ENCODE results near the gene CDC14A. TPM values are rescaled to one million over a fixed set of nuclear protein-coding genes. Genes with fewer than 3 reads are reported as not detected.
"Not testable (repeated sequence)": the region's sequence is repeated elsewhere in the genome, so short reads cannot be mapped to it uniquely, and the experiment has no call there.

The CDC14A gene, protein sequence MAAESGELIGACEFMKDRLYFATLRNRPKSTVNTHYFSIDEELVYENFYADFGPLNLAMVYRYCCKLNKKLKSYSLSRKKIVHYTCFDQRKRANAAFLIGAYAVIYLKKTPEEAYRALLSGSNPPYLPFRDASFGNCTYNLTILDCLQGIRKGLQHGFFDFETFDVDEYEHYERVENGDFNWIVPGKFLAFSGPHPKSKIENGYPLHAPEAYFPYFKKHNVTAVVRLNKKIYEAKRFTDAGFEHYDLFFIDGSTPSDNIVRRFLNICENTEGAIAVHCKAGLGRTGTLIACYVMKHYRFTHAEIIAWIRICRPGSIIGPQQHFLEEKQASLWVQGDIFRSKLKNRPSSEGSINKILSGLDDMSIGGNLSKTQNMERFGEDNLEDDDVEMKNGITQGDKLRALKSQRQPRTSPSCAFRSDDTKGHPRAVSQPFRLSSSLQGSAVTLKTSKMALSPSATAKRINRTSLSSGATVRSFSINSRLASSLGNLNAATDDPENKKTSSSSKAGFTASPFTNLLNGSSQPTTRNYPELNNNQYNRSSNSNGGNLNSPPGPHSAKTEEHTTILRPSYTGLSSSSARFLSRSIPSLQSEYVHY
- total RNA-seq, result 12.6 and 13.3 TPM in 2 replicates

DNA sequence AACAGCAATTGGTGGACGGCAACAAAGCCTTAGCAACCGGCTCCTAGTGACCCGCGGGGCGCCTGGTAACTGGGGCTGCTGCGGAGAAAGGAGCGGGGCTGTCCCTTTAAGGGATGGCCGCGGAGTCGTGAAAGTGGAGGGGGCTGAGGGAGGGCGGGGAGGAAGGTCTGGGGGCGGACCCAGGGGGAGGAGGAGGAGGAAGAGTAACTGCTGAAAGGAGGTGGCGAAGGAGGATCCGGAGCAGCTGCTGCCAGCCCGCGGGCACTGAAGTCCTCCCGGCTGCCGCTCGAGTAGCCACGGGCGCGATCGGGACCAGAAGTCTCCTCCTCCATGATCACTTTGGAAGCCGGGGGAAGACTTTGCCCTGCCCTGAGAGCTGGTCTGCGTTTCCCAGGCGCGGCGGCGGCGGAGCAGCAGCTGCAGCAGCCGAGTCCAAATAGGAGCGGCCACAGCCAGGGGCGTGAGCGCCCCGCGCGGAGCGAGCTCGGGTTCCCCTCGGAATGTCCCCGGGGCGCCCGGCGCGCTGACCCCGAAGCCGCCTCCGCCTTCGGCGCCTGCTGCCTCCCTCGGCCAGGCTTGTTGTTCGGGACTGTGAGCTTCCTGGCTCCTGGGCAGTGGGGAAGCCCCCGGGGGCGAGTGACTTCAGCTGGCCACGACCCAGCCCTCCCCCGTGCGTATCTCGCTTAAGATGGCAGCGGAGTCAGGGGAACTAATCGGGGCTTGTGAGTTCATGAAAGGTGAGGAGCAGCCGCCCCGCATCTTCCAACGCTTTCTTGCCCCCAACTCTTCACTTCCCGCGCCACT, at the start of gene CDC14A:
Gene CDC14A, plus strand, starts transcription at position 240 of the 804 bp plus-strand sequence. Its CDS starts 449 bp downstream, at position 689.
- peak; percentile 90 for DNase-seq (ENCODE audit: low read depth, low spot score)

DNA sequence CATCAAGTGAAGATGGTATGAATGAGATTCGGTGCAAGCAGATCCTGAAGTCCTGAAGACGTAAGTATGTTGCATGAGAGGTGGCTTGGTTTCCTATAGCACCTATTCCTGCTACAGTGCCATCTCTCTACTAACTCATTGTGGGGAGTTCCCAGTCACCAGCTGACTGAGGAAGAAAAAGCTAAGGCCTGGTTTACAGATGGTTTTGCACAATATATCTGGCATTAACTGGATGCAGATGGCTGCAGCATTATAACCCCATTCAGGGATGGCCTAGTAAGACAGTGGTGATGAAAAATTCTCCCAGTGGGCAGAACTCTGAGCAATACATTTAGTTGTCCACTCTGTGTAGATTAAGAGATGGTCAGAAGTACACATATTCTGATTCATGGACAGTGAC, 49.6 kb upstream of the CDC14A start:
- no peak for DNase-seq (ENCODE audit: low read depth, low spot score)

DNA sequence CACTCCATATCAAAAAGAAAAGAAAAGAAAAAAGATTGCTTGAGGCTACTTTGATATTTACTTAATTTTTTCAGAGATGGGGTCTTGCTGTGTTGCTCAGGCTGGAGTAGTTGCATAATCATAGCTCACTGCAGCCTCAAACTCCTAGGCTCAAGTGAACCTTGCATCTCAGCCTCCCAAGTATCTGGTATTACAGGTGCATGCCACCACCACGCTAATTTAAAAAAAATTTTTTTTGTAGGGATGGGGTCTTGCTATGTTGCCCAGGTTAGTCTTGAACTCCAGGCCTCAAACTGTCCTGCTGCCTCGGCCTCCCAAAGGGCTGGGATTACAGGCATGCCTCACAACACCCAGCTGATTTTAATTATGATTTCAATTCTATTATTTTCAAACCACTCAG, 48.1 kb upstream of the CDC14A start:
- DNase-seq (ENCODE audit: low read depth, low spot score), result no peak

DNA sequence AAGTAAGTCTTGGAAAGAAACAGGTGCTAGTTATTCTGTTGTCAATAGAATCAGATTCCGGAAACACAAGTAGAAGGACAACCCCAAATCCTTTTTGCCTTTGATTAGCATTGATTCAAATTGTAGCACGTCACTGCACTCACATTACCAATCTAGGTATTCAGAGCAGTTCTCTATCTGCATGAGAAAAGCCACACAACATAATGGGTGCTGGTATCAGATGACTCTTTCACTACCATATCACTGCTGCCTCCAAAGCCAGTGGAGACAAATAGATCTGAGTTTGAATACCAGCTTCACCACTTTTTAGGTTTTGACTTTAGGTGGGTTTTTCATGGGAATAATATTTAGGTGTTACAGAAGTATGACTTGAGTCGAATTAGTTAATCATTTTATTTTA, 47.4 kb upstream of the CDC14A start:
- no peak for DNase-seq (ENCODE audit: low read depth, low spot score)

DNA sequence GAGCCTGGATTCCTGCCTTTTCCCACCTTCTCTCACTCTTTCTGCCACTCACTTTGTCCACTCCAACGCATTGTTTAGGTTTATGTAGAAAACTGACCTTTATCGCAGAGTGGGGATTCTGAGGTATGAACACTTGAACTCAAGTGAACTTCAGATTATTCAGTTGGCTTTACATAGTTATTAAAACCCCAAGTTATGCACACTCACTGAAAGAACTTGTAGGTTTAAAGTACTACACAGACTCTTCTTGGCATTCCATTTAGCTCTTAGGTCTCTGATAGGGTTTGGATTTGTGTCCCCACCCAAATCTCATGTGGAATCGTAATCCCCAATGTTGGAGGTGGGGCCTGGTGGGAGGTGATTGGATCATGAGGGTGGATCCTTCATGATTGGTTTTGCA, 46.4 kb upstream of the CDC14A start:
- DNase-seq (ENCODE audit: low read depth, low spot score), result no peak

DNA sequence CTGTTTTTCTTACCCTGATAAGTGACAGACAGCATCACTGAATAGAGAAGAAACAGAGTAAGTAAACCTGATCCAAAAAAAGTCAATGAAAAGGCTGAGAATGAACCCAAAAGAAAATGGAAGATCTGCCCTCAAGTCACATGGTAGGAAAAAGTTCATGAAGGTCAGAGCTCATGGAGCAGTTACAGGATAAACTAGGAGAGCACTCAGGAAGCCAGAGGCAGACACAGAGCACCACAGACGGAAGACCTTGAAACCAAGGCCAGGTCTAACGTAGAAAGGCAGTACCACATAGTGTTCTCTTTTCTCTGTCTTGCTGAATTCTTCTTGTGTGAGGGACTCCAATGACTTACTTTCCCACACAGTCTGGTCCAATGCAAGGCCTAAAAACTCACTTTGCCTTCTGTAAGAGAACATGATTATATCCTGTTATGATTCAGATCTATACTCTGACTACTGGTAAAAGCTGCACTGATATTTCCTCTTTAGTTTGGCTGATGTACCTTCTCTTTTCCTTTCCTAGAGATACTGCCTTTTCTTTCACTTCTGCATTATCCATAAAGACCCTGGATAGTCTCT, 45.5 kb upstream of the CDC14A start:
- DNase-seq (ENCODE audit: low read depth, low spot score), result no peak

DNA sequence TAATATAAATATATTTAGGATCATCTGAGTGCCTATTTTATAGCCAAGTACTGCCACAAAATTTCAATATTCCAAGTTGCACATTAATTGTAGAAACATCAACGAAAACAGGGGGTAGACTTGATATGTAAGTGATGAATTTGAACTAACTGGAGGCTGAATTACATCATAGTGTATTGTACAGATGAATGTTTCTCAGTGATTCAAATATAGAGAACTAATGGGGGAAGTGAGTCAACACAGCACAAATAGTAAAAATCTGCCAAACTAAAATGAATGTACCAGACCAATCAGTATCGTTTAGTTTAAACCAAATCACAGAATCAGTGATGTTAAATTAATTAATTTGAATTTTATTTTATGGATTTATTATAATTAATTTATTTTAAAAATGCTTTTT, 43.5 kb upstream of the CDC14A start:
- DNase-seq (ENCODE audit: low read depth, low spot score), result peak; percentile 52

DNA sequence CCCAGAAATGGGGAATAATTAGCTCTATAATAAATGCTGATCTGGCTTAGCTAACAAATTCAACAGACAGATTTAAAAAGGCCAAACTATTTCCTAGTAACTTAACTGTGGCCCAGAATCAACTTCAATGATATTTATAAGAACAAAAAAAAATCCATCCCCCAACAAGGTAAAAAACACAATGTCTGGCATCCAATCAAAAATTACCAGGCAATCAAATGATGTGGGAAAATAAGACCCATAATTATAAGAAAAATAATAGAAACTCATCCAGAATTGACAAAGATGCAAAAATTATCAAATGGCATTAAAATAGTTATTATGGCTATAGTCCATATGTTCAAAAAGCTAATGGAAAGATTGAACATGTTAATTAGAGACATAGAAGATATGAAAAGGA, 42.4 kb upstream of the CDC14A start:
- DNase-seq (ENCODE audit: low read depth, low spot score), result no peak

DNA sequence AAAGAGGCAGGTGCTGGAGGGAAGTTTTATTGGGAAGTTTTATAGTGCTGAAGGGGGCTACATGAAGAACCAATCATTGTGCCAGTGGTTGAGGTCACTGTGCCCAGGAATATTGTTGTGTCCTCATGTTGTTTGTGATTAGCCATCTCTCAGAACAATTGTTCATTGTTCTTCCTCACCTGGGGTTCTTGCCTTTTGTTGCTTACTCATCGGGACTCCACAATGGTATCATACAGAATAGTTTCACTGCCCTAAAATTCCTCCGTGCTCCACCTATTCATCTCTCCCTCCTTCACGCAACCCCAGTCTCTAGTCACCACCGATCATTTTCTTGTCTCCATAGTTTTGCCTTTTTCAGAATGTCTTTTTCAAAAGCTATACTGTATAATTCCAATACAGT, 38.9 kb upstream of the CDC14A start:
- no peak for DNase-seq (ENCODE audit: low read depth, low spot score)

DNA sequence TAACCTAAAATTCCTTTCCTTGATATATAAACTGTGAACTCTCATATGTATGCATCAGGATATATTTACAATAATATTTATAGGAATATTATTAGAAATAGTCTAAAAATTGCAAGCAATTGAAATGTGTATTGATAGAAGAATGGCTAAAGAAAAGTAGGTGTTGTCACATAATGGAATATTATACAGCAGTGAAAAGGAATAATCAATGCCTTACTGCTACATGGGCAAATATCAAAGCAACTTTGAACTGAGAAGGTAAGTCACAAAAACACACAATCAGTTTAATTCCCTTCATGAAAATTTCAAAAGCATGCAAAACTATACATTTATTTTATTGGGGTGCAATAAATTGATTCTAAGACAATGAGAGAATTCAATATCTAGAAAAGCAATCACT, 35.7 kb upstream of the CDC14A start:
- DNase-seq (ENCODE audit: low read depth, low spot score), result no peak

DNA sequence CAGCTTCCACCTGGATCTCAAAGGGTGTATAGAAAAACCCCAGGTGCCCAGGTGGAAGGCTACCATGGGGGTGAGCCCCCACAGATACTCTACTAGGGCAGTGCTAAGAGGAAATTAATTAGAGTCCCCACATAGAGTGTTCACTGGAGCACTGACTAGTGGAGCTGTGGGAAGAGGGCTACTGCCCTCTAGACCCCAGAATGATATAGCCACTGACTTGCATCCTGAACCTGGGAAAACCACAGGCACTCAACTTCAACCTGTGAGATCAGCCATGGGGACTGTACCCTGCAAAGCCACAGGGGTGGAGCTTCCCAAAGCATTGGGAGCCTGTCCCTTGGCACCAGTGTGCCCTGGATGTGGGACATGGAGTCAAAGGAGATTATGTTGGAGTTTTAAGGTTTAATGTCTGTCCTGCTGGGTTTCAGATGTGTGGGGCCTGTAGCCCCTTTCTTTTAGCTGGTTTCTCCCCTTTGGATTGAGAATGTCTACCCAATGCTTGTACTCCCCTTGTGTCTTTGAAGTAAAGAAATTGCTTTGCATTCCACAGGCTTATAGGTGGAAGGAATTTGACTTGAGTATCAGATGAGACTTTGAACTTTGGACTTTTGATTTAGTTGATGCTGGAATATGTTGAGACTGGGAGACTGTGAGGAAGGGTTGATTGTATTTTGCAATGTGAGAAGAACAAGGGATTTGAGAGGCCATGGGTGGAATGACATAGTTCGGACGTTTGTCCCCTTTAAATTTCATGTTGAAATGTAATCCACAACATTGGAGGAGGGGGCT, 31.8 kb upstream of the CDC14A start:
- no peak for DNase-seq (ENCODE audit: low read depth, low spot score)

DNA sequence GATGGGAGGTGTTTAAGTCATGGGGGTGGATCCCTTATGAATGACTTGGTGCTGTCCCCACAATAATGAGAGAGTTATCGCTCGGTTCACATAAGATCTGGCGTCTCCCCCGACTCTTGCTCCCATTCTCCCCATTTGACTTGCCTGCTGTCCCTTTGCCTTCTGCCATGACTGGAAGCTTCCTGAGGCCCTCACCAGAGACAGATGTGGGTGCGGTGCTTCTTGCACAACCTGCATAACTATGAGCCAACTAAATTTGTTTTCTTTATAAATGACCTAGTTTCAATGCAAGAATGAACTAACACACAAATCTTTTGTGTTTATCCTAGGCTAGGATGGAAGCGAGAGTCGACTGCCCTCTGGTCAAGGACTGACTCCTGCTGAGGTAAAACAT, 31.2 kb upstream of the CDC14A start:
- DNase-seq (ENCODE audit: low read depth, low spot score), result no peak

DNA sequence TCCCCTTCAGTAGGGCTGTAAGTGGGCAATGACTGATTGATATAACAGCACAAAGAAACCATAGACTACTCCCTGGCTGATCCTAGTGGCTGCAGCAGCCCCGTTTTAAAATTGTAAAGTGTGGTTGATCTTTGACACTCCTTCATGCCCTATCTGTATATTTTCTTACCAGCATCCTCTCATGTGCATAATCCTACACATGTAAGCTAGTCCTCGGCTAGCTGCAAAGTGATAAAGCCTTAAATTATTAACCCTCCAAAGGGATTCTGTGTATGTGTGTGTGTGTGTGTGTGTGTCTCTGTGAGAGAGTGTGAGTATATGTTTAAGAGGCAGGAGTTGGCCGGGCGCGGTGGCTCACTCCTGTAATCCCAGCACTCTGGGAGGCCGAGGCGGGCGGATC, 30.8 kb upstream of the CDC14A start:
- DNase-seq (ENCODE audit: low read depth, low spot score), result no peak

DNA sequence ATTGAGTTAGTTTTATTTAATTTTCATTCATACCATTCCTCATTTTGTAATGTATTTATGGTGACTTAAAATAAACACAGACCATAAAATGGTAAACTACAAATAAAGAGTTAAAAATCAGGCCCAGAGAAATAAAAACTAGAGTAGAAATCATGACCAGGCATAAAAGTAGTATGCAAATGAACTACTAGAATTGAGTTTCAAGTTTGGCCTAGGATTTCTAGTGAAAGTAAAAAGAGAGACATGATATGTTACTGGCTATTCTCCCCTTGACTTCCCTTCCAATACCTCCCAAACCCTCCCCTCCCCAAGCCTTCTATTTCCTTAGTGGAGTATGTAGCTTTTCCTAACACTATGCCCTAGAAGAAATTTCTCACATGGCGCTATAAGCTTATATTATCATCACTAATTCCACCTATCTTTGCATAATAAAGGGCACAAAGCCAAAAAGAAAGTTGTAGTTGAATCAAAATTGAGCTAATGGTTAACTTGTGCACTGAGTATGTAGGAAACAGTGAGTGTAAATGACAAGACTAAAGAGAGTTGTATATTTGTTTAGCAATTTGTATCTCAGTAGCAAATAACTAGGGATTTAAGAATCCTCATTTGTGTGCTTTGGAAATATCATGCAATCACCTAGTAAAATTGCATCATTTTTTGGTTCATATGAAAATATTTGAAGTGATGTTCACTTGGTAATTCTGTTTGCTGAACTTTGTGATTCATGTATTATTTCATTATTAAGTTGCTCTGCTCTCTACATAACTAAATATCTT, 29.7 kb upstream of the CDC14A start:
- no peak for DNase-seq (ENCODE audit: low read depth, low spot score)

DNA sequence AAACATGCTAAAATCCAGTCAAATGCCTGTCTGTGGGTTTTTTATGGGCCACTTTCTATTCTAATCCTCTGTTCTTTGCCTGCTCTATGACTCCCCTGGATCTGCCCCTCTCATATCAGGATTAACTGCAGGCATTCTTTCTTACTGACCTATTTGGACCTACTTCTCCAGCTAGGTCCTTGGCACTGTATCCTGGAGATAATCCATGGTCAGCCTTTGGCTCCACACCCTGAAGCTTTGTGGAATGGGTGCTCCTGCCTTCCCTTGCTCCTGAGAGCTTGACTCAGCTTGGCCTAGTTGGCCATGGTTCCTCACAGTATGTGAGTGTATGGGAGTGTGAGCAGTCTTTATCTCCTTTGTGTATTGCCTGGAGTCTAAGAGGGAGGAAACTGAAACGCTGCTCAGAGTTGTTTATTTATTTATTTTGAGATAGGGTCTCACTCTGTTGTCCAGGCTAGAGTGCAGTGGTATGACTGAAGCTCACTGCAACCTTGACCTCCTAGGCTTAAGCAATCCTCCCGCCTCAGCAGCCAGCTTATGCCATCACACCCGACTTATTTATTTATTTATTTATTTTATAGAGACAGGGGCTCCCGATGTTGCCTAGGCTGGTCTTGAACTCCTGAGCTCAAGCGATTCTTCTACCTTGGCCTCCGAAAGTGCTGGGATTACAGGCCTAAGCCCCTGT, 28.7 kb upstream of the CDC14A start:
- DNase-seq (ENCODE audit: low read depth, low spot score), result no peak

DNA sequence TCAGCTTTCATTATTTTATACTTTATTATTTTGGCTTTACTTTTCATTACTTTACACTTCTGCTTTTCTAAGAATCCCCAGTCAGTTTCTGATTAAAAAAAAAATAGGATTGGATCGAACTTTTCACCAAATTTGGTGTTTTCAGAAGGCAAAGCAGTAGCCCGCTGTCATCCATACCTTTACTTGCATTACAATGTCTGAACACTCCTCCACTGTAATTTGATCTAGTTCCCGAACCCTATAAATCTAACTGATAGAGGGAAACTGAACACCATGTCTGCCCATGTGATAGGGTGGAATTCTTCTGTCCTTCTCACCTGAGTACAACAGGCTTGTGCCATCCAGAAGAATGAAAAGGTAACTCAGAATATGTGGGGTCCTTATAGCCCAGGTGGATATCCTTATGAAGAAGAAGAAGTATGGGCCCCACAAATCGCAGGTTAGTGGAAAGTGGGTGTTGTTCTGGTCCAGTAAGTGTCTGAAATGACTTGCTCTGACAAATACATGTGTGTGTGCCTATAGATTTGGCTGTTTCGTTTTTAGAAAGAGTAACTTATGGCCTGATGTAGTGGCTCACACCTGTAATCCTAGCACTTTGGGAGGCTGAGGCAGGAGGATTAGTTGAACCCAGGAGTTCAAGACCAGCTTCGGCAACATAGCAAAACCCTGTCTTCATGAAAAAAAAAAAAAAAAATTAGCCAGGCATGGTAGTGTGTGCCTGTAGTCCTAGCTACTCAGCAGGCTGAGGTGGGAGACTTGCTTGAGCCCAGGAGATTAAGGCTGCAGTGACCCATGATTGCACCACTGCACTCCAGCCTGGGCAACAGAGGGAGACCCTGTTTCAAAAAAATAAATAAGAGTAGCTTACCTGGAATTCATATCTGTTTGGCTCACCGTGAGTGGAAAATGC, 26.6 kb upstream of the CDC14A start:
- DNase-seq (ENCODE audit: low read depth, low spot score), result no peak

DNA sequence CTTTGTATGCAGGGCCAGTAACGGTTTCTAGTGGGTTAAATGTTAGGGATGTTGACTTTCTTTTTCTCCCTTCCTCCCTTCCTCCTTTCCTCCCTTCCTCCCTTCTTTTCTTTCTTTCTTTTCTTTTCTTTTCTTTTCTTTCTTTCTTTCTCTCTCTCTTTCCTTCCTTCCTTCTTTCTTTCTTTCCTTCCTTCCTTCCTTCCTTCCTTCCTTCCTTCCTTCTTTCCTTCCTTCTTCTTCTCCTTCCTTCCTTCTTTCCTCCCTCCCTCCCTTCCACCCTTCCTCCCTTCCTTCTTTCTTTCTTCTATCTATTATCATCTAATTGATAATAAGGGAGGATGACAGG, 26.0 kb upstream of the CDC14A start:
- not testable (repeated sequence) for DNase-seq (ENCODE audit: low read depth, low spot score)

DNA sequence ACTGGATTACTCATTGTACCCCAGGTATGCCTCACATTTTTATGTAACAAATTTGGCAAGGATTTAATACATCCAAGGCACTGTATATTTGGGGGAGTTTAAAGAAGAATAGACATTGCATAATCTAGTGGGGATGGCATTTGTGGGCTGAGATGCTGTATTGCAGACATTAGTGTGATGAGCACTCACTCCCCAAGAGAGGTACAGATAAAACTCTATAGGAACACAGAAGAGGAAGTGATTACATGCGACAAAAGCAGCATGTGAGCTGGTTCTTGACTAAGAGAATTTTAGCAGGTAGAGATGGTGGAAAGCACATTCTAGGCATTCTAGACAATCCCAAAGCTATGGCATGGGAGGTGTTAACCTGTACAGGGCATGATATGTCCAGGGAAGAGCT, 24.2 kb upstream of the CDC14A start:
- no peak for DNase-seq (ENCODE audit: low read depth, low spot score)

DNA sequence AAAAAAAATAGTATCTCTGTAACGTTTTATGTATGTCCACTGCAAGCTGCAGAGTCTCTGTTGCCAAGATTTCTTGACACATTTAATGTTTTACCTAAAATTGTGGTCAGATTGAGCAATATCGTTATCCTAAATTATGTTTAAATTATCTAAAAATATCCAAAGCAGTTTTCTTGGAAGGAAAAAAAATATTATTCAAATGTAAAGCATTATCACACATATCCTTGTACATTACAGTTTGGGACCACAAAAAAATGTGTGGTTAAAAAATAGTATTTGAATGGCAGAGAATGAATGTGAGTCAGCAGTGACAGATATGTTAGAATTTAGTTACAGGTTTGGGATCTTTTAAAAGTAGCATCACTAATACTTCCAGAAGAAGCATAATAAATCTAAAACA, 21.2 kb upstream of the CDC14A start:
- not testable (repeated sequence) for DNase-seq (ENCODE audit: low read depth, low spot score)

Data from pulmonary artery endothelial cell (primary cell).